Omental fat pad (tissue), 4 donors: Measurements from ENCODE around the gene ITGAV. TPM values are rescaled to one million over a fixed set of nuclear protein-coding genes. Genes with fewer than 3 reads are reported as not detected.

Experiments
- ATAC-seq: fragments of 150-250 bp; one replicate; pipeline ENCODE4 v1.9.1; 2016; ENCODE audit warnings: mild to moderate bottlenecking, moderate library complexity; ENCODE audit not compliant: low FRiP score
- DNase-seq: peaks from one replicate; pipeline ENCODE4 v3.0.0-alpha.2; 2019; ENCODE audit warnings: low spot score
- total RNA-seq, 4 donors: library from RNA; depleted of rRNA; stranded (reverse); fragments of >200 nt; gene quantifications; one replicate each; pipeline ENCODE4 v1.1.0, GENCODE V29; 2016
- TF ChIP-seq, protein P1 (sequence below), 3 donors: fragments of 450-650 bp; IDR thresholded peaks; one replicate each; pipeline ENCODE4 v1.5.1; 2016 to 2017; ENCODE audit warnings: antibody characterized with exemption in 3 of 3, mild to moderate bottlenecking in 3 of 3, moderate library complexity in 2 of 3

The ITGAV gene
- total RNA-seq, 4 donors from 2014 or later = 81.3 to 155 (median 111) TPM

DNA sequence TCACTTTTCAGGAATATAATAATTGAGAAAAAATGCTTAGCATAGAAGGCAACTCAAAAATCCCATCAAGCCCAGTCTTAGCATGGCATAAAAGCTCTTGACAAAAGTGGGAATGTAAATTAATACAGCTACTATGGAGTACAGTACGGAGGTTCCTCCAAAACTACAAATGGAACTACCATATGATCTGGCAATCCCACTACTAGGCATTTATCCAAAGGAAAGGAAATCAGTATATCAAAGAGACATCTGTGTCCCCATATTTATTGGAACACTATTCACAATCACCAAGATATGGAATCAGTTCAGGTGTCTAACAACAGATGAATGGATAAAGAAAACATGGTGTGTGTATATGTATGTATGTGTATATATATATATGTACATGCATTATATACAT lies 28.8 kb downstream of the ITGAV start:
- DNase-seq = no peak
- ATAC-seq = no peak
- TF ChIP-seq, protein P1, sequence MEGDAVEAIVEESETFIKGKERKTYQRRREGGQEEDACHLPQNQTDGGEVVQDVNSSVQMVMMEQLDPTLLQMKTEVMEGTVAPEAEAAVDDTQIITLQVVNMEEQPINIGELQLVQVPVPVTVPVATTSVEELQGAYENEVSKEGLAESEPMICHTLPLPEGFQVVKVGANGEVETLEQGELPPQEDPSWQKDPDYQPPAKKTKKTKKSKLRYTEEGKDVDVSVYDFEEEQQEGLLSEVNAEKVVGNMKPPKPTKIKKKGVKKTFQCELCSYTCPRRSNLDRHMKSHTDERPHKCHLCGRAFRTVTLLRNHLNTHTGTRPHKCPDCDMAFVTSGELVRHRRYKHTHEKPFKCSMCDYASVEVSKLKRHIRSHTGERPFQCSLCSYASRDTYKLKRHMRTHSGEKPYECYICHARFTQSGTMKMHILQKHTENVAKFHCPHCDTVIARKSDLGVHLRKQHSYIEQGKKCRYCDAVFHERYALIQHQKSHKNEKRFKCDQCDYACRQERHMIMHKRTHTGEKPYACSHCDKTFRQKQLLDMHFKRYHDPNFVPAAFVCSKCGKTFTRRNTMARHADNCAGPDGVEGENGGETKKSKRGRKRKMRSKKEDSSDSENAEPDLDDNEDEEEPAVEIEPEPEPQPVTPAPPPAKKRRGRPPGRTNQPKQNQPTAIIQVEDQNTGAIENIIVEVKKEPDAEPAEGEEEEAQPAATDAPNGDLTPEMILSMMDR (IDR thresholded peaks at IDR 0.05) = no peak

DNA sequence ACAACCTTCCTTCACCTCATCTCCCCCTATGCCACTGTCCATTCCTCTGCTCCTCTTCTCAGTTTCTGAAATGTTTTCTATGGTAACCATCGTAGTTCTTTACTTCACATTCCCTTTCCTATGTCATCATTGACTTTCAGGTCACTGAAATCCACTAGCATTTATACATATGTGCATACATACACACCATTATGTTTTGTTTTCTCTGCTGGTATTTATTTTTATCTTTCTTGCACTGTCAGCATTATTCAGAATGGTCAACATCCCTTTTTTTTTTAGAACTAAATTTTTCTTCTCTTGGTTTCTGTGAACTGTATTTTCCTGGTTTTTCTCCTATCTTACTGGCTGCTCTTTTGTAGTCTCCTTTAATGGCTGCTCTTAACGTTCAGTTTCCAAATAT lies 33.2 kb downstream of the ITGAV start:
- TF ChIP-seq, protein P1 (IDR thresholded peaks at IDR 0.05) = no peak
- DNase-seq = no peak
- ATAC-seq = no peak

DNA sequence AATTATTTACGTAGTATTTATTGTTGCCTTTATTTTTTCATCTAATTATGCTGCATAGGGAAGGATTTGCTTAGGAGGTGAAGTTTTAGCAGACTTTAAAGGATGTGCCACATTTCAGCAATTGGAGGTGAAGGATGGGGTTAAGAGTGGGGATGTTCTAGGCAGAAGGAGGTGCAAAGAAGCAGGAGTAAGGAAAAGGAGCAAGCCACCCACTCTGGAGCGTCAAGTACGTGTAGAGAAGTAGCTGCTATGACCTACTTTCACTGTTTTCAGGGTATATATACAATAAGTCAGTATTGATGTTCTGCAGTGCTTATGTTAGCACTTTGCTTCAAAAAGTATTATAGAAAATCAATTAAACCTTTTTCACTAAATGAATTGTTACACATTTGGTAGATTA lies 34.4 kb downstream of the ITGAV start:
- ATAC-seq (no peak), DNase-seq (no peak)
- TF ChIP-seq, protein P1 (IDR thresholded peaks at IDR 0.05) = no peak

DNA sequence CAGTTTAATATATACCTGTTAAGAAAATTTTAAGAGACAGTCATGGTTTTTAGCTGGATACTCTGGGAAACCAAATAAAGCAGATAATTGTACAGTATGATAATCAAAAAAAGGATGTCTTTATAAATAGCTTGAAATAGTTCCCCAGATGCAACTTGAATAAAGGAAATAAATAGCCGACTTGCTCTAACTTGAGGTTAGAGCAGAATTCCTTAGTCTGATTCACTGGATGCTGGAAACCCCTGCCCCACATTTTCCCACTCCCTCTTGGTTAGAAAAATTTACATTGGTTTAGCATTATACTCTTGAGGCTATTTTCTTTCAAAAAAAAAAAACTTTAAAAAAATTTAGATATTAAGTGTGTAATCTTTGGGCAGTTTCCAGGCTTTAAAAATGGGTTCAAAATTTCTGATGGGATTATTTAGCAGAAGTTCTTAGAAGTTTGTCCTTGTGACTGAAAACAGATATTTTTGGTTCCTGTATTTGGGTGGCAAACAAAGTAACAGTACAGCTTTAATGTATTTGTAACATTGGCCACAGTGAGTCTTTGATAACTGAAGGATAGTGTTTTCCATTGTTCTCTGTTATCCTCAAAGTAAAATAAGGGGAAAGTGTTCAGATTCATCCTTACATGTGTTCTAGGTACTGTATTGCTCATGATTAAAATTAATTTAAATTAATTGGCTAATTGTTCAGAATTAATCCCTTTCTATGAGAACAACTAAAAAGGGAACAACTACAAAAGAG lies 39.6 kb downstream of the ITGAV start:
- DNase-seq (no peak), ATAC-seq (no peak)
- TF ChIP-seq, protein P1 (IDR thresholded peaks at IDR 0.05) = no peak

DNA sequence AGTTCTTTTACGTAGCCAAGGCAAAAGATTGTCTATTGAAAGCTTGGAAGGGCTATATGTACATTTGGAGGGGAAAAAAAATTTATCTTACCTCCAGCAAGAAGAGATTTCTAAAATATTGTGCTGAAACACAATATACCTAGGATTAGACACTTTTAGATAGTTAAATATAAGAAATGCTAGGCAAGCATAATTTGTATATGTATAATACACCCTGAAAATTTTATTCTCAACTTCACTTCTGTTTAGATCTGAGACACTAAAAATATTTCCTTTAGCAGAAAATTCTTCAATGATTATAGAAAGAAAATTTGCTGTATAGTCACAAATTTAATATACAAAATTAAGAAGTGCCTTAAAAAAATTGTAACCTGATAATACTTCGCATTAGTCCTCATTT lies 42.6 kb downstream of the ITGAV start:
- no peak for ATAC-seq
- DNase-seq = no peak

DNA sequence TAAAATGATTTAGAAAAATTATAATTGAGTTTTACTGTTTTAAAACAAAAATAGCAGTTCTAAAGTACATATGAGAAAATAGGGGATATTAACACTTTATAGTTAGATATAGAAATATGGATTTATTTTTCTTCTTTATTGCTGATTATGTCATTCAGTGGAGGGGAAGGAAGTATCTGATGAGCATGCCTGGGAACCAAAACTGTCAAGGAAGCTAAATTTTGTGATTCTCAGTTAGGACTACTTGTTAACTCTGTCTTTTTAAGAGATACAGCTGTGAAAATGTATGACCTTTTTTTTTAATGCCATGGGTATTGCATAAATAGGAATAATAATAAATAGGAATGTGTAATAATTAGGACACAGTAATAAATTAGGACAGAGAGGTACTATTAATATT lies 44.8 kb downstream of the ITGAV start:
- DNase-seq (no peak), ATAC-seq (no peak)
- TF ChIP-seq, protein P1 (IDR thresholded peaks at IDR 0.05) = no peak

More for the DNA sequence above, 42.6 kb downstream of the ITGAV start:
- TF ChIP-seq, protein P1 (IDR thresholded peaks at IDR 0.05) = no peak

DNA sequence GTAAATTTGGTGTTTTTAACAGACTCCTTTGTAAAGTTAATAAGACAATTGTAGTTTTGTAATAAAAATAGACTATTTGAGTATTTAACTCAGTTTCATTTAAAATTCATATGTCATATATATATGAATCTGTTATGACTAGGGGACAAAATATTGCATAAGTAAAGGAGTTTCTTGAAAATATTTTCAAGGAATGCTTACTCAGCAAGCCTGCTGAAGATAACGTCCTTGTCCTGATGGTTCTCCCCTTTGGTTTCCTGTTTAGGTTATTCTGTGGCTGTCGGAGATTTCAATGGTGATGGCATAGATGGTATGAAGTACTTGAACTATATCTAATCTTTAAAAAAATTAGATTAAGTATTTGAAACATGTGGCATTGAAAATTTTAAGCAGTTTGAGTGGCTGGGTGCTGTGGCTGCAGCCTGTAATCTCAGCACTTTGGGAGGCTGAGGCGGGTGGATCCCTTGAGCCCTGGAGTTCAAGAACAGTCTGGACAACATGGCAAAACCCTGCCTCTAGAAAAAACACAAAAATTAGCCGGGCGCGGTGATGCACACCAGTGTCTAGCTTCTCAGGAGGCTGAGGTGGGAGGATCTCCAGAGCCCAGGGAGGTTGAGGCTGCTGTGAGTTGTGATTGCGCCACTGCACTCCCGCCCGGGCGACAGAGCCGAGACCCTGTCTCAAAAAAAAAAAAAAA lies 47.1 kb downstream of the ITGAV start:
- DNase-seq = no peak
- TF ChIP-seq, protein P1 (IDR thresholded peaks at IDR 0.05) = no peak
- ATAC-seq = no peak
